Lower lobe of right lung (tissue), 2 donors: ENCODE data around the gene CEACAM5. TPM values are rescaled to one million over a fixed set of nuclear protein-coding genes. Genes with fewer than 3 reads are reported as not detected.

ENCODE experiments used
- ATAC-seq, 2 donors: fragments of 200-7000 bp; cut with Tn5 transposase; one replicate each; pipeline ENCODE4 v1.9.1; 2020 to 2022; ENCODE audit warnings: mild to moderate bottlenecking in 2 of 2, moderate library complexity in 2 of 2
- DNase-seq: peaks from one replicate; pipeline ENCODE4 v3.0.0-alpha.2; 2020
- H3K27ac ChIP-seq: fragments of 200-600 bp; one replicate; pipeline ENCODE4 v1.8.0; 2022
- H3K27me3 ChIP-seq: fragments of 200-600 bp; one replicate; pipeline ENCODE4 v1.8.0; 2022; ENCODE audit warnings: low read depth
- H3K36me3 ChIP-seq: fragments of 200-600 bp; one replicate; pipeline ENCODE4 v1.8.0; 2022; ENCODE audit warnings: mild to moderate bottlenecking
- H3K4me1 ChIP-seq: fragments of 200-600 bp; one replicate; pipeline ENCODE4 v1.8.0; 2022
- H3K4me3 ChIP-seq: fragments of 200-600 bp; one replicate; pipeline ENCODE4 v1.8.0; 2022; ENCODE audit warnings: mild to moderate bottlenecking
- H3K9me3 ChIP-seq: fragments of 200-600 bp; one replicate; pipeline ENCODE4 v1.8.0; 2022
- CTCF ChIP-seq: fragments of 200-600 bp; IDR thresholded peaks from one replicate; pipeline ENCODE4 v1.8.0; 2022; ENCODE audit warnings: antibody characterized with exemption, mild to moderate bottlenecking
- intact Hi-C: fragments of 100-400 bp; cut with DNase I; formaldehyde crosslinking; loops from one replicate; pipeline ENCODE4 v1.11.0; 2022
- total RNA-seq: library from RNA; stranded (reverse); fragmentation: NEBNext Ultra II Directional; extraction: Animal tissue kit (Norgen Biotek cat#: 25700); gene quantifications from one replicate; pipeline ENCODE4 v1.2.1, GENCODE V29; 2021
- donor health status: DM: no; HTN: yes; CAD: no; lungs with severe emphysema.

The CEACAM5 gene
- total RNA-seq, 1 donor from 2014 or later = 99.7 TPM

GRCh38 chr19:41769608-41770007 is 61.2 kb downstream of the CEACAM5 start:
- peaks cover 4% of the 10 kb centered on the region for H3K36me3 ChIP-seq
- no peaks in the 10 kb centered on the region for H3K4me1 ChIP-seq
- no peak overlapping the region for H3K4me3 ChIP-seq
- no peak for ATAC-seq
- H3K27me3 ChIP-seq = no peaks in the 10 kb centered on the region
- intact Hi-C loops = no loop called here
- no peak for TF ChIP-seq CTCF
- no peaks in the 10 kb centered on the region for H3K9me3 ChIP-seq
- DNase-seq = no peak
- H3K27ac ChIP-seq = no peak overlapping the region

- intact Hi-C loops = no loop called here
- Histone ChIP-seq H3K27ac (no peak overlapping the region), H3K9me3 (no peaks in the 10 kb centered on the region), H3K4me3 (no peak overlapping the region), H3K27me3 (no peaks in the 10 kb centered on the region), H3K36me3 (no peaks in the 10 kb centered on the region), H3K4me1 (no peaks in the 10 kb centered on the region)
- ATAC-seq (no peak), DNase-seq (no peak)
- no peak for TF ChIP-seq CTCF
Measured at GRCh38 chr19:41771410-41771809, 63.0 kb downstream of the CEACAM5 start.

- intact Hi-C loops = no loop called here
- Histone ChIP-seq H3K36me3 (no peaks in the 10 kb centered on the region), H3K4me1 (no peaks in the 10 kb centered on the region), H3K27ac (peak overlapping the region; percentile 33), H3K9me3 (no peaks in the 10 kb centered on the region), H3K4me3 (no peak overlapping the region), H3K27me3 (no peaks in the 10 kb centered on the region)
- ATAC-seq (peak; percentile 95), DNase-seq (peak; percentile 58)
- TF ChIP-seq CTCF = no peak
Measured at GRCh38 chr19:41774515-41774980, 66.1 kb downstream of the CEACAM5 start.

GRCh38 chr19:41776700-41777099 is 68.3 kb downstream of the CEACAM5 start:
- Histone ChIP-seq H3K4me3 (no peak overlapping the region), H3K4me1 (no peaks in the 10 kb centered on the region), H3K36me3 (no peaks in the 10 kb centered on the region), H3K9me3 (no peaks in the 10 kb centered on the region), H3K27me3 (no peaks in the 10 kb centered on the region), H3K27ac (no peak overlapping the region)
- ATAC-seq (no peak), DNase-seq (no peak)
- TF ChIP-seq CTCF = no peak
- intact Hi-C loops = no loop called here

Other genes starting within 250 kb of the CEACAM5 start
- 28.8 TPM for gene CEACAM21, start 132.5 kb upstream of the CEACAM5 start, total RNA-seq
- gene CEACAM4, start 81.6 kb upstream of the CEACAM5 start, total RNA-seq = 5.6 TPM
- gene CEACAM7, start 20.4 kb upstream of the CEACAM5 start, total RNA-seq = not detected
- gene CEACAM6, start 46.9 kb downstream of the CEACAM5 start, total RNA-seq = 369 TPM
- 4.3 TPM for gene CEACAM3, start 88.0 kb downstream of the CEACAM5 start, total RNA-seq
- gene LYPD4, start 136.1 kb downstream of the CEACAM5 start, total RNA-seq = not detected
- gene DMRTC2, start 136.4 kb downstream of the CEACAM5 start, total RNA-seq = not detected
- gene RPS19, start 151.6 kb downstream of the CEACAM5 start, total RNA-seq = 1,736 TPM
- gene CD79A, start 168.7 kb downstream of the CEACAM5 start, total RNA-seq = 1.2 TPM
- 206 TPM for gene ARHGEF1, start 174.6 kb downstream of the CEACAM5 start, total RNA-seq
- gene ERFL, start 219.8 kb downstream of the CEACAM5 start, total RNA-seq = 0.41 TPM